Measurements from ENCODE around the gene USO1.

DNA sequence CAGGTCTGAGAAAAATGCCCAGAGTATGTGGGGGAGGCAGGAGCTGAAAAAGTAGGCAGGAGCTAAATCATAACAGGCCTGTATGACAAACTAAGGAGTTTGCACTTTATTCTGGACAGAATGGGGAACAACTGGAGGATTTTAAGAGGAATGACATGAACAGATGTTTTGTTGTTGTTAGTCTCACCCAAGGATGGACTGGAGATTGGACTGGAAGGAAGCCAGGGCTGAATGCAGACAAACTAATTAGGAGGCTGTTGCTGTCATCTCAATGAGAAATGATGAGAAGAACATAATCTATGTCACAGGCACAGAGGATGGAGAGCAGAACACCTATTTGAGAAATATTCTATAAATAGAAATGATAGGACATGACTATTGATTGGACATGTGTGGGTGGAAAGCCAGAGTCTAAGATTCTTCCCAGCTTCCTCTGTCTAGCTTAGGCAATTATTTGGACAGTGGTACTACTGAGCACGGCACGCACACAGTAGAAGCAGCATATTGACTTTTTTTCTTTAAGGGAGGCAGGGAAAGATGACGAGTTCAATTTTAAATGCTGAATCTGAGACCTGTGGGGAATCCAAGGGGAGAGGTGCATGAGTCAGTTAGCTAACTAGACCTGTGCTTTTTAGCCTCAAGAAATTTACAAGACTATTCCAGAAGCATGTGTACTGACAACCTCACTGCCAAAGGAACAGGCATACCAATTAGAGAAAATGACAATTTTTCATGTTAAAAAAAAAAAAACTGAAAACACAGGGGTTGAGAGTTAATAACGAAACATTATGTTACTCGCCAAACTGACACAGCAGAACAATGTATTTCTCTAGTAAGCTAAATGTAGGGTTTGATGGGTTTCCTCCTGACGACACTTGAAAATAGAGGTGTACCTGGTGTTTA, 963 bp upstream of the USO1 start:
- no peak for TF ChIP-seq POLR2AphosphoS5 (IDR thresholded peaks at IDR 0.05; ENCODE audit: insufficient read depth, low read depth, low read length)
- TF ChIP-seq, protein P1, sequence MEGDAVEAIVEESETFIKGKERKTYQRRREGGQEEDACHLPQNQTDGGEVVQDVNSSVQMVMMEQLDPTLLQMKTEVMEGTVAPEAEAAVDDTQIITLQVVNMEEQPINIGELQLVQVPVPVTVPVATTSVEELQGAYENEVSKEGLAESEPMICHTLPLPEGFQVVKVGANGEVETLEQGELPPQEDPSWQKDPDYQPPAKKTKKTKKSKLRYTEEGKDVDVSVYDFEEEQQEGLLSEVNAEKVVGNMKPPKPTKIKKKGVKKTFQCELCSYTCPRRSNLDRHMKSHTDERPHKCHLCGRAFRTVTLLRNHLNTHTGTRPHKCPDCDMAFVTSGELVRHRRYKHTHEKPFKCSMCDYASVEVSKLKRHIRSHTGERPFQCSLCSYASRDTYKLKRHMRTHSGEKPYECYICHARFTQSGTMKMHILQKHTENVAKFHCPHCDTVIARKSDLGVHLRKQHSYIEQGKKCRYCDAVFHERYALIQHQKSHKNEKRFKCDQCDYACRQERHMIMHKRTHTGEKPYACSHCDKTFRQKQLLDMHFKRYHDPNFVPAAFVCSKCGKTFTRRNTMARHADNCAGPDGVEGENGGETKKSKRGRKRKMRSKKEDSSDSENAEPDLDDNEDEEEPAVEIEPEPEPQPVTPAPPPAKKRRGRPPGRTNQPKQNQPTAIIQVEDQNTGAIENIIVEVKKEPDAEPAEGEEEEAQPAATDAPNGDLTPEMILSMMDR (IDR thresholded peaks at IDR 0.05; ENCODE audit: extremely low read depth in 1 of 2, insufficient read depth in 1 of 2, low read depth in 1 of 2, low read length in 2 of 2): no peak
- TF ChIP-seq POLR2A (IDR thresholded peaks at IDR 0.05; ENCODE audit: low read depth, low read length): no peak
- TF ChIP-seq FOS (IDR thresholded peaks at IDR 0.05; ENCODE audit: borderline replicate concordance, insufficient read depth, low read length): no peak
- TF ChIP-seq, protein P2, sequence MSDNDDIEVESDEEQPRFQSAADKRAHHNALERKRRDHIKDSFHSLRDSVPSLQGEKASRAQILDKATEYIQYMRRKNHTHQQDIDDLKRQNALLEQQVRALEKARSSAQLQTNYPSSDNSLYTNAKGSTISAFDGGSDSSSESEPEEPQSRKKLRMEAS (IDR thresholded peaks at IDR 0.05; ENCODE audit: insufficient read depth, insufficient read length): no peak
- TF ChIP-seq EZH2 (IDR thresholded peaks at IDR 0.05; ENCODE audit: borderline replicate concordance, low read depth, low read length, severe bottlenecking): no peak
- no peak for TF ChIP-seq GATA2 (IDR thresholded peaks at IDR 0.05; ENCODE audit: insufficient read depth, insufficient read length, low read depth, low read length)
- TF ChIP-seq JUN (IDR thresholded peaks at IDR 0.05; ENCODE audit: borderline replicate concordance, insufficient read depth, insufficient read length, low read depth): no peak
- no peak for TF ChIP-seq MYC (IDR thresholded peaks at IDR 0.05; ENCODE audit: low read depth, low read length)
